GM12878 (cell line): ENCODE measurements around the gene COQ6. TPM values are rescaled to one million over a fixed set of nuclear protein-coding genes. Genes with fewer than 3 reads are reported as not detected.

Experiments used
- ATAC-seq: fragments of 200-7000 bp; cut with Tn5 transposase; 3 replicates; pipeline ENCODE4 v1.9.1; 2020; ENCODE audit warnings: mild to moderate bottlenecking, moderate library complexity
- BruUV-seq: library from RNA; stranded (reverse); fragments of 400-500 nt; replicated peaks from 2 replicates; lab custom pipeline; 2021; lab: Mats Ljungman, UMichigan
- CTCF ChIA-PET: fragments of 300-600 bp; sonication (Branson Sonifier 250); formaldehyde crosslinking; extraction: SDS; loops from one replicate; lab custom pipeline; 2021; ENCODE audit warnings: inconsistent platforms; lab: Yijun Ruan, JAX
- POLR2A ChIA-PET: fragments of 350-600 bp; formaldehyde crosslinking; extraction: SDS; loops from one replicate; lab custom pipeline; 2021; ENCODE audit warnings: inconsistent platforms; lab: Charles Lee
- RAD21 ChIA-PET: fragments of 300-600 bp; sonication (Branson Sonifier 250); formaldehyde crosslinking; loops from one replicate; lab custom pipeline; 2023; ENCODE audit warnings: antibody characterized with exemption; ENCODE audit not compliant: unreplicated experiment; lab: Charles Lee
- SMC1A ChIA-PET: fragments of 300-600 bp; sonication (Branson Sonifier 250); formaldehyde crosslinking; loops from one replicate; lab custom pipeline; 2023; ENCODE audit not compliant: unreplicated experiment, uncharacterized antibody; lab: Charles Lee
- DNase-seq: peaks from one replicate; pipeline ENCODE4 v3.0.0-alpha.2; 2011; ENCODE audit warnings: low read depth, low spot score
- FAIRE-seq: peaks from 3 replicates; lab custom pipeline; 2011; peaks lifted over from hg19 to GRCh38; lab: Jason Lieb, UNC
- H2AFZ ChIP-seq: 2 replicates; pipeline ENCODE4 v1.6.0; 2011; ENCODE audit warnings: low read depth, low read length, control low read depth; ENCODE audit not compliant: control insufficient read depth
- H3K27ac ChIP-seq: 2 replicates; pipeline ENCODE4 v1.5.1; 2011; ENCODE audit warnings: control low read depth; ENCODE audit not compliant: control insufficient read depth, insufficient read depth
- H3K27me3 ChIP-seq, 2 experiments: replicated peaks in 1 of 2; 2 replicates each; pipeline versions ENCODE4 v1.6.0 to v1.6.1; 2011; ENCODE audit warnings: low read length in 1 of 2; ENCODE audit not compliant: control insufficient read depth in 2 of 2, insufficient read depth in 2 of 2
- H3K36me3 ChIP-seq, 2 experiments: 2 replicates each; pipeline ENCODE4 v1.5.1; 2011; ENCODE audit warnings: low read length in 1 of 2; ENCODE audit not compliant: control insufficient read depth in 2 of 2, insufficient read depth in 2 of 2
- H3K4me1 ChIP-seq: 2 replicates; pipeline ENCODE4 v1.6.1; 2011; ENCODE audit warnings: mild to moderate bottlenecking, low read length, moderate library complexity, mixed read lengths; ENCODE audit not compliant: control insufficient read depth, insufficient read depth
- H3K4me2 ChIP-seq: 2 replicates; pipeline ENCODE4 v1.6.0; 2011; ENCODE audit warnings: control low read depth; ENCODE audit not compliant: control insufficient read depth, insufficient read depth
- H3K4me3 ChIP-seq: fragments of 200-600 bp; sonication (generic); 2 replicates; pipeline ENCODE4 v1.5.1; 2016
- H3K79me2 ChIP-seq: 2 replicates; pipeline ENCODE4 v1.6.0; 2011; ENCODE audit warnings: low read length; ENCODE audit not compliant: control insufficient read depth, insufficient read depth
- H3K9ac ChIP-seq: 2 replicates; pipeline ENCODE4 v1.8.0; 2011; ENCODE audit warnings: low read length, control low read depth, mixed read lengths; ENCODE audit not compliant: control insufficient read depth, insufficient read depth
- H3K9me3 ChIP-seq: replicated peaks from 3 replicates; pipeline ENCODE4 v1.5.1; 2011; ENCODE audit warnings: mild to moderate bottlenecking, low read length; ENCODE audit not compliant: control insufficient read depth, insufficient read depth
- H4K20me1 ChIP-seq: 2 replicates; pipeline ENCODE4 v1.6.0; 2011; ENCODE audit not compliant: control insufficient read depth, insufficient read depth
- BACH1 ChIP-seq: fragments of 450-650 bp; IDR thresholded peaks from 2 replicates; pipeline ENCODE4 v1.6.1; 2017; ENCODE audit warnings: mild to moderate bottlenecking, borderline replicate concordance
- BCL11A ChIP-seq: IDR thresholded peaks from 2 replicates; pipeline ENCODE4 v1.6.1; 2011; ENCODE audit warnings: low read depth, low read length
- CTCF ChIP-seq, 3 experiments: IDR thresholded peaks in 2 of 3; conservative IDR thresholded peaks in 1 of 3; 2 replicates each; pipeline ENCODE4 v1.5.1; 2011; ENCODE audit warnings: low read depth in 3 of 3, low read length in 3 of 3, mild to moderate bottlenecking in 3 of 3, control low read depth in 2 of 3, moderate library complexity in 2 of 3, inconsistent platforms in 1 of 3, mixed read lengths in 1 of 3; ENCODE audit not compliant: control insufficient read depth in 2 of 3, insufficient read depth in 1 of 3; ENCODE audit errors: extremely low read depth in 1 of 3
- HCFC1 ChIP-seq: fragments of 150-350 bp; IDR thresholded peaks from 2 replicates; pipeline ENCODE4 v1.6.1; 2014; ENCODE audit warnings: low read length
- MXI1 ChIP-seq: fragments of 150-350 bp; IDR thresholded peaks from 2 replicates; pipeline ENCODE4 v1.6.1; 2011; ENCODE audit warnings: low read depth, mild to moderate bottlenecking, inconsistent platforms, low read length, improper control_type of control experiment
- NFIC ChIP-seq: IDR thresholded peaks from 2 replicates; pipeline ENCODE4 v1.6.1; 2012; ENCODE audit warnings: low read depth, mild to moderate bottlenecking, inconsistent platforms, low read length, moderate library complexity
- RELA ChIP-seq: fragments of 450-650 bp; IDR thresholded peaks from 2 replicates; pipeline ENCODE4 v1.8.0; 2014; ENCODE audit warnings: borderline replicate concordance; ENCODE audit not compliant: partially characterized antibody
- ZBED1 ChIP-seq: IDR thresholded peaks from 2 replicates; pipeline ENCODE4 v1.6.1; 2016; ENCODE audit warnings: borderline replicate concordance
- WGBS: methylation state at CpG from one replicate; pipeline ENCODE4 v1.1.6; 2016; ENCODE audit warnings: low lambda C conversion rate; ENCODE audit not compliant: insufficient replicate concordance, insufficient coverage; ENCODE audit errors: missing lambda C conversion rate; 5-methylcytosine and 5-hydroxymethylcytosine counted together
- in situ Hi-C: fragments of 300-500 bp; cut with MboI; formaldehyde crosslinking; loops from 9 replicates; pipeline ENCODE4 v1.14.3; 2018; ENCODE audit warnings: mixed read lengths
- intact Hi-C: fragments of 100-400 bp; cut with micrococcal nuclease; formaldehyde crosslinking; loops from one replicate; pipeline ENCODE4 v1.14.2; 2022; ENCODE audit not compliant: unreplicated experiment
- polyA plus RNA-seq, 11 experiments: library from polyadenylated mRNA; depleted of rRNA in 4 of 11; unstranded in 6 of 11; stranded (reverse) in 5 of 11; fragments of >200 nt; fragmentation: Nextera tagmentation in 4 of 11; fragmentation: Illumina TruSeq in 1 of 11; extraction: Ambion mirVana in 4 of 11; extraction: Trizol in 1 of 11; gene quantifications; 1 replicate in 1 of 11; 2 replicates in 10 of 11; pipeline versions ENCODE4 v1.2.1 to v1.2.3, GENCODE V29; 2011 to 2016; ENCODE audit warnings: inconsistent platforms in 2 of 11, missing spikeins in 2 of 11, low read depth in 1 of 11
- total RNA-seq, 4 experiments: library from RNA; depleted of rRNA in 3 of 4; stranded (reverse); fragments of >200 nt in 3 of 4; fragmentation: Illumina TruSeq in 1 of 4; extraction: Trizol in 1 of 4; gene quantifications; 2 replicates each; pipeline versions ENCODE4 v1.2.1 to v1.2.3, GENCODE V29; 2013 to 2021
- TF ChIP-seq, protein P1 (sequence below): IDR thresholded peaks from 2 replicates; pipeline ENCODE4 v1.6.1; 2012; ENCODE audit warnings: low read depth, low read length, improper control_type of control experiment
- TF ChIP-seq, protein P2 (sequence below): IDR thresholded peaks from 2 replicates; pipeline ENCODE4 v1.6.1; 2012; ENCODE audit warnings: mild to moderate bottlenecking, low read depth, low read length
- TF ChIP-seq, protein P3 (sequence below): fragments of 450-650 bp; conservative IDR thresholded peaks from 2 replicates; pipeline ENCODE4 v1.6.1; 2017; ENCODE audit warnings: mild to moderate bottlenecking, moderate library complexity
- TF ChIP-seq, protein P4 (sequence below): IDR thresholded peaks from 2 replicates; pipeline ENCODE4 v1.6.1; 2012; ENCODE audit warnings: low read depth, low read length, improper control_type of control experiment

The COQ6 gene
- total and polyA plus RNA-seq, 10 of the 15 experiments (the other 5 are each of a cell fraction or from before 2014, with no cell fraction given): 5.4 to 45.5 (median 19.1) TPM

DNA sequence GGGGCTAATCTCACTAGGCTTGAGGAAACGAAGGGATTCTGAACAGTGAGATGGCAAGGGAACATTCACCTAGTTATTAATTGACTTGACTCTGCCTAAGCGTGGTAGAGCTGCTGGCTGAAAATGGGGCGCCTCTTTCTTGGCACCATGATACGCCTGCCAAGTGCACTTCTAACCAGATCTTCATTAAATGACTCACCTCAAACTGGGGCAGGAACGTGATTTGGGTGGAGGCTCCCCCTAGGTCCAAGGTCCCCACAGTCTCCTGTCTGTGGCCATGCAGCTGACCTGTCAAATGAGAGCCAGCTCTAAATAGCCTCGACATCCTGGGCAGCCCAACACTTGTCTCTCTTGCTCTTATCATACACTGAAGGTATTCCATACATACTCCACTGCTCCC is 26.0 kb downstream of the COQ6 start (continued):
- no peak for TF ChIP-seq CTCF (IDR thresholded peaks at IDR 0.05 in 2 of 3, conservative IDR thresholded peaks at IDR 0.05 in 1 of 3; ENCODE audit: control insufficient read depth in 2 of 3, extremely low read depth in 1 of 3, insufficient read depth in 1 of 3, low read depth in 3 of 3, low read length in 3 of 3)
- TF ChIP-seq NFIC: no peak
- TF ChIP-seq, protein P1, sequence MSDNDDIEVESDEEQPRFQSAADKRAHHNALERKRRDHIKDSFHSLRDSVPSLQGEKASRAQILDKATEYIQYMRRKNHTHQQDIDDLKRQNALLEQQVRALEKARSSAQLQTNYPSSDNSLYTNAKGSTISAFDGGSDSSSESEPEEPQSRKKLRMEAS: no peak
- TF ChIP-seq, protein P2, sequence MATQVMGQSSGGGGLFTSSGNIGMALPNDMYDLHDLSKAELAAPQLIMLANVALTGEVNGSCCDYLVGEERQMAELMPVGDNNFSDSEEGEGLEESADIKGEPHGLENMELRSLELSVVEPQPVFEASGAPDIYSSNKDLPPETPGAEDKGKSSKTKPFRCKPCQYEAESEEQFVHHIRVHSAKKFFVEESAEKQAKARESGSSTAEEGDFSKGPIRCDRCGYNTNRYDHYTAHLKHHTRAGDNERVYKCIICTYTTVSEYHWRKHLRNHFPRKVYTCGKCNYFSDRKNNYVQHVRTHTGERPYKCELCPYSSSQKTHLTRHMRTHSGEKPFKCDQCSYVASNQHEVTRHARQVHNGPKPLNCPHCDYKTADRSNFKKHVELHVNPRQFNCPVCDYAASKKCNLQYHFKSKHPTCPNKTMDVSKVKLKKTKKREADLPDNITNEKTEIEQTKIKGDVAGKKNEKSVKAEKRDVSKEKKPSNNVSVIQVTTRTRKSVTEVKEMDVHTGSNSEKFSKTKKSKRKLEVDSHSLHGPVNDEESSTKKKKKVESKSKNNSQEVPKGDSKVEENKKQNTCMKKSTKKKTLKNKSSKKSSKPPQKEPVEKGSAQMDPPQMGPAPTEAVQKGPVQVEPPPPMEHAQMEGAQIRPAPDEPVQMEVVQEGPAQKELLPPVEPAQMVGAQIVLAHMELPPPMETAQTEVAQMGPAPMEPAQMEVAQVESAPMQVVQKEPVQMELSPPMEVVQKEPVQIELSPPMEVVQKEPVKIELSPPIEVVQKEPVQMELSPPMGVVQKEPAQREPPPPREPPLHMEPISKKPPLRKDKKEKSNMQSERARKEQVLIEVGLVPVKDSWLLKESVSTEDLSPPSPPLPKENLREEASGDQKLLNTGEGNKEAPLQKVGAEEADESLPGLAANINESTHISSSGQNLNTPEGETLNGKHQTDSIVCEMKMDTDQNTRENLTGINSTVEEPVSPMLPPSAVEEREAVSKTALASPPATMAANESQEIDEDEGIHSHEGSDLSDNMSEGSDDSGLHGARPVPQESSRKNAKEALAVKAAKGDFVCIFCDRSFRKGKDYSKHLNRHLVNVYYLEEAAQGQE: no peak
- no peak for TF ChIP-seq HCFC1
- no peak for TF ChIP-seq BACH1
- no peak for TF ChIP-seq RELA

DNA sequence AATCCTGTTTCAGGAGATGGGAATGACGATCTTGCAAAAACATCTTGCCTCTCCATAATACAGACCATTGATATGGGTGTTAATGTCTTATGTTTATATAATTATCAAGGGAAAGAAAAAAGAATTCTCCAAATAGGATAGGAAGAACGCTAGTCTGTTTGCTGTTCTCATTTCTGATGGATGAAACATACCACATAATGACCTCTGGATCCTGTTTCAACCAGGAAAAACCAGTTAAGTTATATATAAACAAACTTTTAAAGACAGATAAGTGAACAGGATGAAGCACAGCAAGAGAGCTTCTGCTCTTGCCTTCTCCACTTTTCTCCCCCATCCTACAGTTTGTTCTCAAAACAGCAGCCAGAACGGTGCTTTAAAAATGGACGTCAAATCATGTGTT is 27.8 kb downstream of the COQ6 start:
- CTCF ChIA-PET: no interaction called here
- H3K4me2 ChIP-seq: no peak overlapping the region
- TF ChIP-seq BCL11A: no peak
- TF ChIP-seq ZBED1: no peak
- no peak for TF ChIP-seq MXI1
- TF ChIP-seq, protein P3, sequence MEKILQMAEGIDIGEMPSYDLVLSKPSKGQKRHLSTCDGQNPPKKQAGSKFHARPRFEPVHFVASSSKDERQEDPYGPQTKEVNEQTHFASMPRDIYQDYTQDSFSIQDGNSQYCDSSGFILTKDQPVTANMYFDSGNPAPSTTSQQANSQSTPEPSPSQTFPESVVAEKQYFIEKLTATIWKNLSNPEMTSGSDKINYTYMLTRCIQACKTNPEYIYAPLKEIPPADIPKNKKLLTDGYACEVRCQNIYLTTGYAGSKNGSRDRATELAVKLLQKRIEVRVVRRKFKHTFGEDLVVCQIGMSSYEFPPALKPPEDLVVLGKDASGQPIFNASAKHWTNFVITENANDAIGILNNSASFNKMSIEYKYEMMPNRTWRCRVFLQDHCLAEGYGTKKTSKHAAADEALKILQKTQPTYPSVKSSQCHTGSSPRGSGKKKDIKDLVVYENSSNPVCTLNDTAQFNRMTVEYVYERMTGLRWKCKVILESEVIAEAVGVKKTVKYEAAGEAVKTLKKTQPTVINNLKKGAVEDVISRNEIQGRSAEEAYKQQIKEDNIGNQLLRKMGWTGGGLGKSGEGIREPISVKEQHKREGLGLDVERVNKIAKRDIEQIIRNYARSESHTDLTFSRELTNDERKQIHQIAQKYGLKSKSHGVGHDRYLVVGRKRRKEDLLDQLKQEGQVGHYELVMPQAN: no peak
- TF ChIP-seq, protein P4, sequence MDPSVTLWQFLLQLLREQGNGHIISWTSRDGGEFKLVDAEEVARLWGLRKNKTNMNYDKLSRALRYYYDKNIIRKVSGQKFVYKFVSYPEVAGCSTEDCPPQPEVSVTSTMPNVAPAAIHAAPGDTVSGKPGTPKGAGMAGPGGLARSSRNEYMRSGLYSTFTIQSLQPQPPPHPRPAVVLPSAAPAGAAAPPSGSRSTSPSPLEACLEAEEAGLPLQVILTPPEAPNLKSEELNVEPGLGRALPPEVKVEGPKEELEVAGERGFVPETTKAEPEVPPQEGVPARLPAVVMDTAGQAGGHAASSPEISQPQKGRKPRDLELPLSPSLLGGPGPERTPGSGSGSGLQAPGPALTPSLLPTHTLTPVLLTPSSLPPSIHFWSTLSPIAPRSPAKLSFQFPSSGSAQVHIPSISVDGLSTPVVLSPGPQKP: no peak

More for the DNA sequence above, 27.8 kb downstream of the COQ6 start:
- ATAC-seq (no peak), FAIRE-seq (no peak), DNase-seq (no peak)
- H3K79me2 ChIP-seq: no peaks in the 10 kb centered on the region
- in situ Hi-C loops: no loop called here
- H3K4me3 ChIP-seq: no peak overlapping the region
- H3K9ac ChIP-seq: no peak overlapping the region
- no peak overlapping the region for H3K27ac ChIP-seq
- POLR2A ChIA-PET: no interaction called here
- SMC1A ChIA-PET: no interaction called here
- RAD21 ChIA-PET: no interaction called here
- no TSS peak for BruUV-seq
- intact Hi-C loops: no loop called here
- no peak overlapping the region for H2AFZ ChIP-seq
- H3K36me3 ChIP-seq: peaks cover 0 to 10% of the 10 kb centered on the region in 2 experiments; a peak in 2 of 4 replicates
- WGBS: 92% methylated on average over 4 of the region's 4 CpGs
- no peaks in the 10 kb centered on the region for H4K20me1 ChIP-seq
- no peaks in the 10 kb centered on the region for H3K9me3 ChIP-seq
- H3K4me1 ChIP-seq: no peaks in the 10 kb centered on the region
- no peaks in the 10 kb centered on the region for H3K27me3 ChIP-seq
